Endothelial cell of umbilical vein (primary cell): ENCODE data around the gene STAT5B.

ENCODE experiments used
- CTCF ChIP-seq, 2 donors: IDR thresholded peaks; 1 replicate in 1 of 2; 2 replicates in 1 of 2; pipeline ENCODE4 v1.5.1; 2011; ENCODE audit warnings: low read length in 2 of 2, mild to moderate bottlenecking in 2 of 2, moderate library complexity in 2 of 2, control low read depth in 1 of 2, inconsistent platforms in 1 of 2, low read depth in 1 of 2; ENCODE audit not compliant: insufficient read depth in 1 of 2; ENCODE audit errors: extremely low read depth in 1 of 2
- JUN ChIP-seq: IDR thresholded peaks from 2 replicates; pipeline ENCODE4 v1.6.1; 2011; ENCODE audit warnings: borderline replicate concordance, low read depth; ENCODE audit not compliant: insufficient read length, insufficient read depth
- MYC ChIP-seq: IDR thresholded peaks from one replicate; pipeline ENCODE4 v1.6.1; 2011; ENCODE audit warnings: mild to moderate bottlenecking, low read depth, low read length
- POLR2AphosphoS5 ChIP-seq: IDR thresholded peaks from 2 replicates; pipeline ENCODE4 v1.6.1; 2012; ENCODE audit warnings: low read depth, mild to moderate bottlenecking, control low read depth, low read length, moderate library complexity; ENCODE audit not compliant: insufficient read depth

DNA sequence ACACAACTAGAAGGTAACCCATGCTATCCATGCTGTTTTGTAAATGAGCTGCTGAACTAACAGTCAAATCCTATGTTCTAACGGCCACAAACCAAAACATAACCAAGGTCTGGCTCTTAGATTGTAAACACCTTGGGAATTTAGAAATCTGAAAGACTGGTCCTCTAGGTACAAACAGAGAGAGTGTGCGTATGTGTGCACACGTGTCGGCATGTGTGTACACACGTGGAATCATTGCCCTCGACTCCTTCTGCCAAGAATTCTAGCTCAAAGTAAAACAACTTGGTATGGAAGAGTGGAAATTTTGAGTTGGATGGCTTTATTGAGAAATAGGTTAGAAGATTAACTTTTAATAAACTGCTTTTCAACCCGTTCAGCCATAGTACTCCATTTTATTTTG is 63.8 kb downstream of the STAT5B start:
- no peak for TF ChIP-seq JUN
- no peak for TF ChIP-seq MYC
- TF ChIP-seq CTCF (IDR thresholded peaks at IDR 0.05; ENCODE audit: extremely low read depth in 1 of 2, insufficient read depth in 1 of 2, low read depth in 1 of 2, low read length in 2 of 2), result no peak
- TF ChIP-seq POLR2AphosphoS5, result no peak
